HAP-1 (cell line): ENCODE data around the gene IL27RA.
A peak's percentile ranks its signal among the peaks of the same experiment; 100 is the strongest.

Source experiments
- DNase-seq, 2 experiments: peaks; one replicate each; pipeline ENCODE4 v3.0.0-alpha.2; 2016 to 2020; ENCODE audit warnings: low spot score in 2 of 2
- H3K27me3 ChIP-seq: fragments of 250-450 bp; sonication (Bioruptor Pico); 2 replicates; pipeline ENCODE4 v1.5.1; 2020; ENCODE audit warnings: low read depth, mild to moderate bottlenecking, moderate library complexity
- H3K36me3 ChIP-seq: fragments of 250-450 bp; sonication (Bioruptor Pico); replicated peaks from 2 replicates; pipeline ENCODE4 v1.5.1; 2020; ENCODE audit warnings: mild to moderate bottlenecking
- H3K4me1 ChIP-seq: fragments of 250-450 bp; sonication (Bioruptor Pico); 2 replicates; pipeline ENCODE4 v1.5.1; 2020; ENCODE audit warnings: mild to moderate bottlenecking
- H3K4me3 ChIP-seq: fragments of 250-450 bp; sonication (Bioruptor Pico); 2 replicates; pipeline ENCODE4 v1.5.1; 2020; ENCODE audit warnings: mild to moderate bottlenecking, moderate library complexity
- H3K9me3 ChIP-seq: fragments of 250-450 bp; sonication (Bioruptor Pico); 2 replicates; pipeline ENCODE4 v1.5.1; 2020; ENCODE audit warnings: mild to moderate bottlenecking, moderate library complexity
- in situ Hi-C: fragments of 300-500 bp; cut with MboI; formaldehyde crosslinking; loops from 3 replicates; pipeline ENCODE4 v1.14.3; 2020; ENCODE audit warnings: low sequenced_read_pairs, inconsistent platforms, mixed read lengths

IL27RA gene

GRCh38 chr19:14052470-14052869 is 20.9 kb downstream of the IL27RA start:
- in situ Hi-C loops: no loop called here
- Histone ChIP-seq H3K36me3 (peaks cover 5% of the 10 kb centered on the region; the same call in 1 of the 2 replicates), H3K27me3 (no peaks in the 10 kb centered on the region), H3K9me3 (no peaks in the 10 kb centered on the region), H3K4me1 (no peaks in the 10 kb centered on the region), H3K4me3 (no peak overlapping the region)
- no peak for DNase-seq

DNA sequence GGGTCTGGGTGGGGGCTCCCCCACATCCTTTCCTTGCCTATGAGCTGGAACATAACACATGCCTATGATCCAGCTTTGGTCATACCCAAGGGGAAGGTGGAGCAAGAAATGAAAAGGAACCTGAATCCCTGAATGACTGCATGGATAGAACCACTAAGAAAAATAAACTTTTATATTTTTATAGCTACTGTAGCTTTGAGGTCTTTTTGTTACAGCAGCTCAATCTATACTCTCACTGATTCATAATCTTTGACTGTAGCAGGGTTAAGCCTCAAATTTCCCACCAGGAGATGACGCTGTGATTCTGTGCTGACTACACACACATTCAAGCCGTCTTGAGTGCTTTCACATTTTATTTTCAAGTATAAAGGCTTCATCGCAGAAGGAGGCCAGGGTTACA is 21.5 kb downstream of the IL27RA start:
- Histone ChIP-seq H3K4me1 (peaks cover under 1% of the 10 kb centered on the region; the same call in 1 of the 2 replicates), H3K27me3 (no peaks in the 10 kb centered on the region), H3K4me3 (no peak overlapping the region), H3K9me3 (no peaks in the 10 kb centered on the region), H3K36me3 (peaks cover 5% of the 10 kb centered on the region; the same call in 1 of the 2 replicates)
- no peak for DNase-seq
- in situ Hi-C loops: no loop called here

DNA sequence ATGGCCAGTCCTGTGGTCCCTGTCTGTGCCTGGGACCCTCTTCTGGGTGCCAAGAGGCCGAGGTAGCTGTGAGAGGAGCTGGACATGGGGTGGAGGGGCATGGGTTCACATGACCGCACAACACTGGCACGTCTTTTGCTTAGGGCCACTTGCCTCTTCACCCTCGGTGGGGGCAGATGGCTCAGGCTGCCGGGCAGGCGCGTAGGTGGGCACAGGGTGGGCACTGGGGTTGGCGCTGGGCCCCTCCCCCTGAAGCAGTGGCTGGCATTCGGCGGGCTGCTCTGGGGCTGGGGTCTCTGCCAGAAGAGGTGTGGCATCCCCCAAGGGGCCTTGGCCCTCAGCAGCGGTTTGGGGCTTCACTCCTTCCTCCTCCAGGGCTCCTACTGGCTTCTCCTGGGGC is 21.9 kb downstream of the IL27RA start:
- H3K4me1 ChIP-seq: peaks cover 5% of the 10 kb centered on the region; the same call in 1 of the 2 replicates
- no peak for DNase-seq
- H3K9me3 ChIP-seq: no peaks in the 10 kb centered on the region
- in situ Hi-C loops: no loop called here
- no peak overlapping the region for H3K4me3 ChIP-seq
- H3K27me3 ChIP-seq: no peaks in the 10 kb centered on the region
- peaks cover 5% of the 10 kb centered on the region; the same call in 1 of the 2 replicates for H3K36me3 ChIP-seq

DNA sequence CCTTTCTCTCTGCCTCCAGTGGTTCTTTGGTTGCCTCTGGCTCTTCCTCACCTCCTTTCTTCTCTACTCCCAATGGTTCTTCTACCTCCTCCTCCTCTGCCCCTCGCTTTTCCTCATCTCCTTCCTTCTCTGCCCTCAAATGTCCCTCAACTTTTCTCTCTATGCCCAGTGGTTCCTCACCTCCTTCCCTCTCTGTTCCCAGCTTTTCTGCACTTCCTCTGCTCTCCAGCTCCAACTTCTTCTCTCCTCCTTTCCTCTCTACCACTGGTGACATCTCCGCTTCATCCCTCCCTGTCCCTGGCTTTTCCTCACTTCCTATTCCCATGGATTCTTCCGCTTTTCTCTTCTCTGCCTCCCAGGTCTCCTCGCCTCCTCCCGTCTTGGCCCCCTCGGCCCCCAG is 22.5 kb downstream of the IL27RA start:
- H3K4me3 ChIP-seq: no peak overlapping the region
- no peaks in the 10 kb centered on the region for H3K9me3 ChIP-seq
- no peak for DNase-seq
- in situ Hi-C loops: no loop called here
- peaks cover 7% of the 10 kb centered on the region; the same call in 1 of the 2 replicates for H3K4me1 ChIP-seq
- no peaks in the 10 kb centered on the region for H3K36me3 ChIP-seq
- H3K27me3 ChIP-seq: no peaks in the 10 kb centered on the region

GRCh38 chr19:14054721-14055120 is 23.2 kb downstream of the IL27RA start:
- Histone ChIP-seq H3K4me3 (no peak overlapping the region), H3K4me1 (peaks cover 7% of the 10 kb centered on the region; the same call in 1 of the 2 replicates), H3K36me3 (no peaks in the 10 kb centered on the region), H3K9me3 (no peaks in the 10 kb centered on the region), H3K27me3 (peaks cover 3% of the 10 kb centered on the region; the same call in 1 of the 2 replicates)
- in situ Hi-C loops: no loop called here
- no peak for DNase-seq

DNA sequence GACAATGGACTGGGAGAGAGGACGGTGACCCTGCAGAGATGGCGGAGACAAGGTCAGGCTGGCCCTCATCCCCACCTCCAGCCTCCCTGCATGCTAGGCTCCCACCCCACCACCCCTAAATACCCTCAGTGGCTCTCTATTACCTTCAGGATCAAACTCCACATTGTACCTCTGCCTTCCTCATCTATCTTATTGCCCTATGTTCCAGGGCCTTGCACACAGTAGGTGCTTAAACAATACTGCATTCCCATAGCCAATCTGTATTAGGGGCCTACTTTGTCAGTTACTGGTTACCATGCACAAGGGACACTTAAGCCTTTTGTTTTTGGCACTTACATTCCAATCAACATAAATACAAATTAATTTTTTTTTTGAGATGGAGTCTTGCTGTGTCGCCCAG is 23.8 kb downstream of the IL27RA start:
- no peak for DNase-seq
- in situ Hi-C loops: no loop called here
- Histone ChIP-seq H3K9me3 (no peaks in the 10 kb centered on the region), H3K27me3 (peaks cover 3% of the 10 kb centered on the region; the same call in 1 of the 2 replicates), H3K4me1 (peaks cover 7% of the 10 kb centered on the region; the same call in 1 of the 2 replicates), H3K36me3 (no peaks in the 10 kb centered on the region), H3K4me3 (no peak overlapping the region)

DNA sequence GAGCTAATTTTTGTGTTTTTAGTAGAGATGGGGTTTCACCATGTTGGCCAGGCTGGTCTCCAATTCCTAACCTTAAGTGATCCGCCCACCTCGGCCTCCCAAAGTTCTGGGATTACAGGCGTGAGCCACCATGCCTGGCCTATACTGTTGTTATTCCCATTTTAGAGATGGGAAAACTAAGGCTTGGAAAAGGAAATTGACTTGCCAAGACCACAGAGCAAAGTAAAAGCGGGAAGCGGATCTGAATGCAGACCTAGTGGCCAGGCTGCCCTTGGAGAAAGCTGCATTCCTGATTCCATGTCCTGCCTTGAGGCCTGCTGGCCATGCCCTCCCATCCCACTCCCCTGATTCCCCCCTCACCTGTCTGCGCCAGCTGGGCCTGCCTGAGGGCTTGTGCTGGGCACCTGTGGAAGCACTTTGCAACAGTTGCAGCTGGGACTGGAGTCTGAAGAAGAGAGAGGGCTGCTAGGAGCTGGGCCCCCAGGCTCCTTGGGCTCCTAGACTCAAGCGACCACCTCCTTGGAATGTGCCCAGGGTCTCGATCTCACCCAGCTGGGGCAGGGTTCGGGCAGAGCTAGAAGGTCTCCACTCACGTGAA is 24.6 kb downstream of the IL27RA start:
- DNase-seq: no peak
- in situ Hi-C loops: no loop called here
- Histone ChIP-seq H3K4me3 (peak overlapping the region; percentile 50), H3K9me3 (no peaks in the 10 kb centered on the region), H3K27me3 (peaks cover 3% of the 10 kb centered on the region; the same call in 1 of the 2 replicates), H3K36me3 (no peaks in the 10 kb centered on the region), H3K4me1 (peaks cover 7% of the 10 kb centered on the region; the same call in 1 of the 2 replicates)

- Histone ChIP-seq H3K36me3 (no peaks in the 10 kb centered on the region), H3K4me3 (peak overlapping the region; percentile 50), H3K4me1 (peaks cover 7% of the 10 kb centered on the region; the same call in 1 of the 2 replicates), H3K27me3 (peaks cover 3% of the 10 kb centered on the region; the same call in 1 of the 2 replicates), H3K9me3 (no peaks in the 10 kb centered on the region)
- in situ Hi-C loops: no loop called here
- no peak for DNase-seq
These were observed 25.3 kb downstream of the IL27RA start for GRCh38 chr19:14056741-14057356.

DNA sequence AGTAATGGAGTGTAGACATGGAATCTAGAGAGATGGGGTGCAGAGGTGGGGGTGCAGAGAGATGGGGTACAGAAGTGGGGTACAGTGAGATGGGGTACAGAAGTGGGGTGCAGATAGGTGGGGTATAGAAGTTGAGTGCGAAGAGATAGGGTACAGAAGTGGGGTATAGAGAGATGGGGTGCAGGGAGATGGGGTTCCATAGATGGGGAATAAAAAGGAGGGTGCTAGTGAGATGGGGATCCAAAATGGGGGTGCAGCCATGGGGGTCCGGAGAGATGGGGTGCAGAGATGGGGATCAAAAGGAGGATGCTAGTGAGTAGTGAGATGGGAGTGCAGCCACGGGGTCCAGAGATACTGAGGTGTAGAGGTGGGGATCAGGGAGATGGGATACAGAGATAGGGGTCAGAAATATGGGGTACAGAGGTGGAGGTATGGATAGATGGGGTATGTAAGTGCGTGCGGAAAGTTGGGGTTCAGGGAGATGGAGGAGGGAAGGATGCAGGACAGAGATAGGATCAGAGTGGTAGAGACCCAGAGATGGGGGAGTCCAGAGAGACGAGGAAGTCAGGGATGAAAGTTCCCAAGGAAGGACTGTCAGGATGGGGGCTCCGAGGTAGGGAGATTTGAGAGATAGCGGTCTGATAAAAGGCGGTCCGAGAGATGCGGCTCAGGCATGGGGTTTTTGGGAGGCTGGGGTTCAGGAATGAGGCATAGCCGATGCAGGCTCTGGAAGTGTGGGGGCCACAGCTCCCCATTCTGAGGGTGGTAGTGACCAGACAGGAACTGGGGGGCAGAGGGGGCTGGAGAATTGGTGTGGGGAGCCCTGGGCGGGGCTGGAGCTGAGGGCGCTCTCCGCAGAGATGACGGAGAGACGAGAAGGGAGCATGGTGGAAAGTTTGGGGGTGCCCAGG is 26.9 kb downstream of the IL27RA start:
- no peak for DNase-seq
- Histone ChIP-seq H3K36me3 (no peaks in the 10 kb centered on the region), H3K9me3 (no peaks in the 10 kb centered on the region), H3K27me3 (peaks cover 3% of the 10 kb centered on the region; the same call in 1 of the 2 replicates), H3K4me1 (peaks cover 7% of the 10 kb centered on the region; the same call in 1 of the 2 replicates), H3K4me3 (peak overlapping the region; percentile 50)
- in situ Hi-C loops: no loop called here

- Histone ChIP-seq H3K27me3 (peaks cover 3% of the 10 kb centered on the region; the same call in 1 of the 2 replicates), H3K9me3 (no peaks in the 10 kb centered on the region), H3K36me3 (no peaks in the 10 kb centered on the region), H3K4me3 (no peak overlapping the region; the same call in 1 of the 2 replicates), H3K4me1 (peaks cover 7% of the 10 kb centered on the region; the same call in 1 of the 2 replicates)
- in situ Hi-C loops: no loop called here
- peak in 1 of 2 experiments; percentile 70 for DNase-seq
These were observed 27.5 kb downstream of the IL27RA start for GRCh38 chr19:14059093-14059480.

GRCh38 chr19:14059652-14060155 is 28.1 kb downstream of the IL27RA start:
- Histone ChIP-seq H3K27me3 (peaks cover 3% of the 10 kb centered on the region; the same call in 1 of the 2 replicates), H3K4me3 (no peak overlapping the region), H3K9me3 (no peaks in the 10 kb centered on the region), H3K36me3 (no peaks in the 10 kb centered on the region), H3K4me1 (peaks cover 7% of the 10 kb centered on the region; the same call in 1 of the 2 replicates)
- DNase-seq: no peak
- in situ Hi-C loops: no loop called here

DNA sequence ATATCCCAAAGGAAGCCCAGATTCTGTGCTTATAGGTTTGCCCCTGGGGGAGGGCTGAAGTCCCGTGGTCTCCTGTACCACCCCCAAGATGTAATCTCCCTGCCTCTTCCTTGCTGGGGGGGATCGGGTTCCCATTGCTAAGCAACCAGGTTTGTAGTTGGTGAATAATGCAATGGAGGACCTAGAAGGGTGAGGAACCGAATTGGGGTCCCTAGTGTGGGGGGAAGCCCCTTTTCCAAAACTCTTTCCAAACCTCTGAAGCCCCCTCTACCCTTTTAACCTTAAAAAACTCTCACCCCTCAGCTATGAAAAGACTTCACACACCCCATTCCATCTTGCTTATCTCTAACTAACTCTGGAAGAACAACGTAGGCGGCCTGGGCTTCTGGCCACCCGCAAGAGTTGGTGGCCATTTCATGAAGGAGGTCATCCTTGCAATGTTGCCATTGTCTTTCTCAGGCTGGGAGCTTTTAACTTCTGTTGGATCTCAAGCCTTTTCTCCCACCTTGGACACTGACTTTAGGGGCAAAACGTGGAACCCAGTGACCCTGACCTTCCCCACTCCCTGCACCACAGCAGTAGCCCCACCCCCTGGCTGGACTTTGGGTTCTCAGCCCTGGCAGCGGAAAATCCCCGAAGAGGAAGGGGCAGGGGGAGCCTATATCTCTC is 29.7 kb downstream of the IL27RA start:
- in situ Hi-C loops: no loop called here
- no peak for DNase-seq

More for the DNA sequence above, 29.7 kb downstream of the IL27RA start:
- no peaks in the 10 kb centered on the region for H3K9me3 ChIP-seq
- peaks cover 3% of the 10 kb centered on the region; the same call in 1 of the 2 replicates for H3K27me3 ChIP-seq
- no peaks in the 10 kb centered on the region for H3K36me3 ChIP-seq
- peaks cover 7% of the 10 kb centered on the region; the same call in 1 of the 2 replicates for H3K4me1 ChIP-seq
- H3K4me3 ChIP-seq: no peak overlapping the region
